Mesenchymal stem cell (in vitro differentiated cells and primary cell): ENCODE data around the gene ARMC2.

Source experiments
- DNase-seq: peaks from one replicate; pipeline ENCODE4 v3.0.0-alpha.2; 2013
- H2AFZ ChIP-seq: one replicate; pipeline ENCODE4 v1.6.1; 2013; ENCODE audit warnings: low read depth, mild to moderate bottlenecking, control low read depth, inconsistent platforms, low read length, moderate library complexity
- H2AK5ac ChIP-seq: 2 replicates; pipeline ENCODE4 v1.6.1; 2013; ENCODE audit warnings: low read length, moderate library complexity, mild to moderate bottlenecking, inconsistent platforms; ENCODE audit not compliant: severe bottlenecking
- H2BK120ac ChIP-seq: one replicate; pipeline ENCODE4 v1.6.1; 2013; ENCODE audit warnings: low read depth, mild to moderate bottlenecking, inconsistent platforms, low read length, moderate library complexity
- H2BK12ac ChIP-seq, 2 experiments: one replicate each; pipeline ENCODE4 v1.6.1; 2013; ENCODE audit warnings: inconsistent platforms in 2 of 2, low read length in 2 of 2, mild to moderate bottlenecking in 2 of 2, moderate library complexity in 2 of 2, control low read depth in 1 of 2
- H2BK15ac ChIP-seq: one replicate; pipeline ENCODE4 v1.6.1; 2013; ENCODE audit warnings: mild to moderate bottlenecking, low read depth, inconsistent platforms; ENCODE audit not compliant: poor library complexity, severe bottlenecking
- H2BK5ac ChIP-seq: 2 replicates; pipeline ENCODE4 v1.6.1; 2013; ENCODE audit warnings: low read depth, mild to moderate bottlenecking, low read length, control low read depth, inconsistent platforms; ENCODE audit not compliant: poor library complexity, severe bottlenecking
- H3K14ac ChIP-seq, 2 experiments: one replicate each; pipeline ENCODE4 v1.6.1; 2013; ENCODE audit warnings: inconsistent platforms in 2 of 2, low read length in 2 of 2, control low read depth in 1 of 2, mild to moderate bottlenecking in 1 of 2, moderate library complexity in 1 of 2
- H3K18ac ChIP-seq, 2 experiments: one replicate each; pipeline ENCODE4 v1.6.1; 2013; ENCODE audit warnings: inconsistent platforms in 2 of 2, low read length in 2 of 2, control low read depth in 1 of 2, low read depth in 1 of 2, mild to moderate bottlenecking in 1 of 2
- H3K23ac ChIP-seq, 2 experiments: one replicate each; pipeline ENCODE4 v1.6.1; 2013; ENCODE audit warnings: inconsistent platforms in 2 of 2, low read length in 2 of 2, mild to moderate bottlenecking in 2 of 2, moderate library complexity in 2 of 2, control low read depth in 1 of 2
- H3K27ac ChIP-seq: 2 replicates; pipeline ENCODE4 v1.5.1; 2013; ENCODE audit warnings: mild to moderate bottlenecking, moderate library complexity, low read length, control low read depth, inconsistent platforms; ENCODE audit not compliant: poor library complexity, severe bottlenecking
- H3K27me3 ChIP-seq, 2 experiments: 2 replicates each; pipeline versions ENCODE4 v1.6.1 to v1.7.0; 2013; ENCODE audit warnings: low read length in 2 of 2, mild to moderate bottlenecking in 2 of 2, moderate library complexity in 2 of 2, control low read depth in 1 of 2, inconsistent platforms in 1 of 2; ENCODE audit not compliant: control insufficient read depth in 1 of 2, insufficient read depth in 1 of 2
- H3K36me3 ChIP-seq, 2 experiments: 2 replicates each; pipeline versions ENCODE4 v1.6.1 to v1.7.0; 2013; ENCODE audit warnings: low read length in 2 of 2, control low read depth in 1 of 2, inconsistent platforms in 1 of 2, low read depth in 1 of 2, mild to moderate bottlenecking in 1 of 2; ENCODE audit not compliant: insufficient read depth in 2 of 2, control insufficient read depth in 1 of 2
- H3K4ac ChIP-seq, 2 experiments: one replicate each; pipeline ENCODE4 v1.6.1; 2013; ENCODE audit warnings: inconsistent platforms in 2 of 2, low read length in 2 of 2, mild to moderate bottlenecking in 2 of 2, moderate library complexity in 2 of 2, control low read depth in 1 of 2, low read depth in 1 of 2
- H3K4me1 ChIP-seq: 2 replicates; pipeline ENCODE4 v1.6.1; 2013; ENCODE audit warnings: low read depth, low read length, control low read depth; ENCODE audit not compliant: control insufficient read depth, insufficient read depth
- H3K4me2 ChIP-seq: 2 replicates; pipeline ENCODE4 v1.6.1; 2013; ENCODE audit warnings: low read length, mild to moderate bottlenecking, inconsistent platforms; ENCODE audit not compliant: poor library complexity, severe bottlenecking
- H3K4me3 ChIP-seq, 2 experiments: 2 replicates each; pipeline versions ENCODE4 v1.5.1 to v1.7.0; 2013; ENCODE audit warnings: low read length in 2 of 2, mild to moderate bottlenecking in 2 of 2, control low read depth in 1 of 2, low read depth in 1 of 2; ENCODE audit not compliant: insufficient read depth in 1 of 2
- H3K79me1 ChIP-seq: replicated peaks from 2 replicates; pipeline ENCODE4 v1.6.1; 2013; ENCODE audit warnings: mild to moderate bottlenecking, control low read depth, low read length, inconsistent platforms; ENCODE audit not compliant: poor library complexity, severe bottlenecking
- H3K9ac ChIP-seq: 2 replicates; pipeline ENCODE4 v1.7.0; 2013; ENCODE audit warnings: mild to moderate bottlenecking, low read length, moderate library complexity
- H3K9me3 ChIP-seq: 2 replicates; pipeline ENCODE4 v1.7.0; 2013; ENCODE audit warnings: mild to moderate bottlenecking, low read length; ENCODE audit not compliant: control insufficient read depth
- H4K8ac ChIP-seq: one replicate; pipeline ENCODE4 v1.6.1; 2013; ENCODE audit warnings: inconsistent platforms, mild to moderate bottlenecking, low read length, moderate library complexity
- H4K91ac ChIP-seq: one replicate; pipeline ENCODE4 v1.6.1; 2013; ENCODE audit warnings: mild to moderate bottlenecking, low read length, inconsistent platforms
- WGBS: methylation state at CpG from one replicate; pipeline ENCODE4 v1.1.7; 2013; ENCODE audit warnings: mixed read lengths; 5-methylcytosine and 5-hydroxymethylcytosine counted together

The ARMC2 gene

DNA sequence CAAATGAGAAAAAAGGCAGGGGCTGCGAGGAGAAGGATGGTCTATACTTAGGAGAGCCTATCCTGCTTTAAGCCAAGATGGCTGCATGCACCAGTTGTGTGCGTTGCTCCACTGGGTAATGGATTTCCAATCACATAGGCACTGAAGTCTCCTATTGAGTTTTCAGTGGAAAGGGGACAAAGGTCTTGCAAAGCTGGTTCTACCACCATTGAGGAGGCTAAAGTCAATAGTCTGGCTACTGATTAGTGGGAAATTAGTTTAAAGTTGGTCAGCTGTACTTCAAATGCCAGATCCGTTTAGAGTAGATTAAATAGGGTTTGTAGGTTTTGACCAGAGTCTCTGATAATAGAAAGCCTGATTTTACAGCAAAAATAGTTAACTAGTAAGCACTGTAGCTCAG lies 141.5 kb downstream of the ARMC2 start:
- Histone ChIP-seq H2BK5ac (no peak overlapping the region), H3K23ac (no peak overlapping the region), H3K27me3 (no peaks in the 10 kb centered on the region), H3K79me1 (peaks cover 7% of the 10 kb centered on the region), H3K9me3 (no peaks in the 10 kb centered on the region), H3K36me3 (peaks cover 24 to 87% of the 10 kb centered on the region in 2 experiments), H3K4me1 (no peaks in the 10 kb centered on the region), H3K27ac (no peak overlapping the region), H3K18ac (no peak overlapping the region), H3K9ac (no peak overlapping the region), H2BK12ac (no peak overlapping the region), H4K8ac (no peak overlapping the region), H2BK120ac (no peak overlapping the region), H2AFZ (no peak overlapping the region), H3K4me2 (no peak overlapping the region), H2AK5ac (no peak overlapping the region), H3K4me3 (no peak overlapping the region), H2BK15ac (no peak overlapping the region), H3K4ac (no peak overlapping the region), H3K14ac (no peak overlapping the region), H4K91ac (no peak overlapping the region)
- WGBS = 93% methylated on average over 3 of the region's 3 CpGs
- DNase-seq = no peak

DNA sequence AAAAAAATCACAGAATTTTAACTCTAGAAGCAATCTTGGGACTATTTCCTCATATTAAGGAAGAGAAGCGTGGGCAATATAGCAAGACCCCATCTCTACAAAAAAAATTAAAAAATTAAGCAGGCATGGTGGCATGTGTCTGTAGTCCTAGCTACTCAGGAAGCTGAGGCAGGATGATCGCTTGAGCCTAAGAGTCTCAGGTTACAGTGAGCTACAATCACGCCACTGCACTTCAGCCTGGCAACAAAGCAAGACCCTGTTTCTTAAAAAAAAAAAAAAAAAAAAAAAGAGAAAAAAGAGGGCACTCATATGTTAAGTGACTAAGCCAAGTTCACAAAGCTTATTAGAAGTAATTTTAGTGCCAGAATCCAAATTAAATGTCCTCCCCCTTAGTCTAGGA lies 145.7 kb downstream of the ARMC2 start:
- no peak overlapping the region for H2BK120ac ChIP-seq
- H3K23ac ChIP-seq = no peak overlapping the region
- H2BK12ac ChIP-seq = no peak overlapping the region
- H3K9me3 ChIP-seq = no peaks in the 10 kb centered on the region
- no peaks in the 10 kb centered on the region for H3K4me1 ChIP-seq
- H2AK5ac ChIP-seq = no peak overlapping the region
- no peak overlapping the region for H2BK5ac ChIP-seq
- 86% methylated on average over 1 of the region's 3 CpGs for WGBS
- no peak for DNase-seq
- H3K27me3 ChIP-seq = no peaks in the 10 kb centered on the region
- H4K8ac ChIP-seq = no peak overlapping the region
- H3K4ac ChIP-seq = no peak overlapping the region
- H3K27ac ChIP-seq = no peak overlapping the region
- no peak overlapping the region for H3K9ac ChIP-seq
- H3K36me3 ChIP-seq = peaks cover 16 to 96% of the 10 kb centered on the region in 2 experiments
- no peak overlapping the region for H2BK15ac ChIP-seq
- H2AFZ ChIP-seq = no peak overlapping the region
- no peak overlapping the region for H4K91ac ChIP-seq
- H3K4me3 ChIP-seq = no peak overlapping the region
- no peak overlapping the region for H3K14ac ChIP-seq
- no peak overlapping the region for H3K4me2 ChIP-seq
- H3K79me1 ChIP-seq = peaks cover 11% of the 10 kb centered on the region
- H3K18ac ChIP-seq = no peak overlapping the region

DNA sequence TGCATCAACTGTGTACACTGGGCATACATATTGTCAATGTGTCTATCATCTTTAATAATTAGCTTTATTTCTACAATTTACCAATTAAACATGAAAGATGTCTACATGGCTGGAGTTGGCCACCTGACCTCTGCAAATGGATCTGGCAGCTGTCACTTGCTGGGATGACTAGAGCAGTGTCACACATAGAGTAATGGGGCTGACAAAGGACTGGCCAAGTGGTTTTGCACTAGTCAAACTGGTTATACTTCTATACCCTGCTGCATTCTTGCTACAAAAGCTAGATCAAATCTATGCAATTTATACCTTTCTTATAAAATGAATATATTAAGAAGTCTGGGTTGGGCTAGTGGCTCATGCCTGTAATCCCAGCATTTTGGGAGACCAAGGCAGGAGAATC lies 147.1 kb downstream of the ARMC2 start:
- H3K27me3 ChIP-seq = no peaks in the 10 kb centered on the region
- no peak for DNase-seq

DNA sequence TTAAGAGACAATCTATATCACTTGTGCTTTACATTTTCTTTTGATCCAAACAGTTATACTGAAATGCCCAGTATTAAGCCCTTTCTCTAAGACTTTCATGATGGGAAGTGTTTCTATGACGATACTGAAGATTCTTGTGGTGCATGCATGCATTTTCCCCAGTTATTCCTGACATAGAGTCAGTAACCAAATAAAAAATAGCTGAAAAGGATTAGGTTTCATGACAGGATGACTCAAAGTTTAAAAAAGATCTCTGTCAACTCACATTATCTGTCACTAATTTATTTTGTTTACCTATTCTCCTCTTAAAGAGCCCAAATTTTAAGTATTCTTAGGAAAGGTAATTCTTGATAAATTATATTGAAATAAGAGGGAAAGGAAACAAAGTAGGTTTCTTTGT lies 148.0 kb downstream of the ARMC2 start:
- Histone ChIP-seq H3K4me3 (no peak overlapping the region), H3K9ac (no peak overlapping the region)
- no CpG with 5 or more reads among the region's 1 CpG for WGBS

More for the DNA sequence above, 147.1 kb downstream of the ARMC2 start:
- H2BK120ac ChIP-seq = no peak overlapping the region
- H3K14ac ChIP-seq = no peak overlapping the region
- H3K18ac ChIP-seq = no peak overlapping the region
- H3K9me3 ChIP-seq = no peaks in the 10 kb centered on the region
- H3K4ac ChIP-seq = no peak overlapping the region
- no peak overlapping the region for H4K8ac ChIP-seq
- H2BK5ac ChIP-seq = no peak overlapping the region
- no peak overlapping the region for H2BK15ac ChIP-seq
- no peak overlapping the region for H2BK12ac ChIP-seq
- H3K4me2 ChIP-seq = no peak overlapping the region
- no peak overlapping the region for H2AFZ ChIP-seq
- peaks cover 11 to 97% of the 10 kb centered on the region in 2 experiments for H3K36me3 ChIP-seq
- H4K91ac ChIP-seq = no peak overlapping the region
- no peaks in the 10 kb centered on the region for H3K4me1 ChIP-seq
- peaks cover 12% of the 10 kb centered on the region for H3K79me1 ChIP-seq
- no peak overlapping the region for H3K23ac ChIP-seq
- no peak overlapping the region for H3K27ac ChIP-seq
- no peak overlapping the region for H2AK5ac ChIP-seq
- no peak overlapping the region for H3K4me3 ChIP-seq
- no peak overlapping the region for H3K9ac ChIP-seq

More for the DNA sequence above, 148.0 kb downstream of the ARMC2 start:
- Histone ChIP-seq H3K27ac (no peak overlapping the region), H2BK12ac (no peak overlapping the region), H2AK5ac (no peak overlapping the region), H4K8ac (no peak overlapping the region), H3K4me1 (no peaks in the 10 kb centered on the region), H4K91ac (no peak overlapping the region), H2AFZ (no peak overlapping the region), H3K36me3 (peaks cover 8 to 97% of the 10 kb centered on the region in 2 experiments), H3K14ac (no peak overlapping the region), H3K18ac (no peak overlapping the region), H3K4me2 (no peak overlapping the region), H3K23ac (no peak overlapping the region), H3K27me3 (no peaks in the 10 kb centered on the region), H2BK5ac (no peak overlapping the region), H2BK15ac (no peak overlapping the region), H3K4ac (no peak overlapping the region), H3K79me1 (peaks cover 12% of the 10 kb centered on the region), H3K9me3 (no peaks in the 10 kb centered on the region), H2BK120ac (no peak overlapping the region)
- DNase-seq = no peak
